MCF 10A (cell line): Measurements from ENCODE around the gene CYTH1. TPM values are rescaled to one million over a fixed set of nuclear protein-coding genes. Genes with fewer than 3 reads are reported as not detected.

Experiments used
- BruUV-seq: library from RNA; stranded (reverse); fragments of 400-500 nt; replicated peaks from 2 replicates; lab custom pipeline; 2021; lab: Mats Ljungman, UMichigan
- CTCF ChIA-PET: fragments of 300-600 bp; sonication (Branson Sonifier 250); formaldehyde crosslinking; extraction: SDS; loops from one replicate; lab custom pipeline; 2021; ENCODE audit warnings: antibody characterized with exemption, inconsistent platforms; lab: Yijun Ruan, JAX
- POLR2A ChIA-PET: fragments of 300-600, 350-650 bp; sonication (Branson Sonifier 250); formaldehyde crosslinking; extraction: SDS; loops from one replicate; lab custom pipeline; 2020; ENCODE audit warnings: antibody characterized with exemption, inconsistent platforms; lab: Yijun Ruan, JAX
- DNase-seq: peaks from one replicate; pipeline ENCODE4 v3.0.0-alpha.2; 2018; ENCODE audit not compliant: unreplicated experiment
- H3K27ac Mint-ChIP-seq: one replicate; pipeline ENCODE4 v1.8.0; 2022; ENCODE audit warnings: mild to moderate bottlenecking, low read depth, mixed read lengths; ENCODE audit not compliant: unreplicated experiment
- H3K27me3 Mint-ChIP-seq: one replicate; pipeline ENCODE4 v1.8.0; 2022; ENCODE audit warnings: mixed read lengths; ENCODE audit not compliant: insufficient read depth, unreplicated experiment
- H3K36me3 Mint-ChIP-seq: one replicate; pipeline ENCODE4 v1.8.0; 2022; ENCODE audit warnings: mild to moderate bottlenecking, moderate library complexity, mixed read lengths; ENCODE audit not compliant: insufficient read depth, unreplicated experiment
- H3K4me1 Mint-ChIP-seq: one replicate; pipeline ENCODE4 v1.8.0; 2022; ENCODE audit warnings: mixed read lengths; ENCODE audit not compliant: insufficient read depth, unreplicated experiment
- H3K4me3 Mint-ChIP-seq: one replicate; pipeline ENCODE4 v1.8.0; 2022; ENCODE audit warnings: mild to moderate bottlenecking, moderate library complexity, mixed read lengths; ENCODE audit not compliant: unreplicated experiment
- H3K9me3 Mint-ChIP-seq: one replicate; pipeline ENCODE4 v1.8.0; 2022; ENCODE audit warnings: mixed read lengths; ENCODE audit not compliant: unreplicated experiment
- intact Hi-C: fragments of 100-400 bp; cut with micrococcal nuclease; formaldehyde crosslinking; loops from 2 replicates; pipeline ENCODE4 v1.14.1; 2022
- total RNA-seq: library from RNA; stranded (reverse); gene quantifications from 2 replicates; pipeline ENCODE4 v1.2.3, GENCODE V29; 2022
- TF ChIP-seq, protein P1 (sequence below): fragments of 200-600 bp; IDR thresholded peaks from one replicate; pipeline ENCODE4 v1.8.0; 2022; ENCODE audit warnings: antibody characterized with exemption, mild to moderate bottlenecking; ENCODE audit not compliant: unreplicated experiment

The CYTH1 gene
- total RNA-seq, 1 experiment from 2014 or later: 38.5 TPM

DNA sequence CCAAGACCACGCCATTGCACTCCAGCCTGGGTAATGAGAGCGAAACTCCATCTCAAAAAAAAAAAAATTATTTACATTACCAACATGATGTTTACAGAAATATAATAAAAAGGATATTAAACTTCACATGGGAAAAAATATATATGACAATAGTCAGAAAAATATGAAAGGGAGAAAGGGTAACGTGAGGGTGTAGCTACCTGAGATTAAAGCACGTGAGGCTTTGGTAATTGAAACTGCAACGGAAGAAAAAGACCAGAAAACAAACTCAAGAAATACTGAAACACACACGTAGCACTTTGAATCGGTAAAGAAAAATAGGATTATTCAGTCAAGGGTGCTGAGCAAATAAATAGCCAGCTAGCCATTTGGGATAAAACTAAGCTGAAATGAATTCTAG, 53.6 kb downstream of the CYTH1 start:
- Mint-ChIP-seq H3K27ac (no peak overlapping the region), H3K36me3 (peaks cover 6% of the 10 kb centered on the region), H3K4me1 (peaks cover 34% of the 10 kb centered on the region), H3K4me3 (no peak overlapping the region), H3K27me3 (no peaks in the 10 kb centered on the region), H3K9me3 (no peaks in the 10 kb centered on the region)
- POLR2A ChIA-PET: interaction anchor here (2.0 kb wide), 1 partner anchor 10 kb away, joined by 13 read pairs; no protein-coding TSS in a partner anchor
- CTCF ChIA-PET: interaction anchor here (1.3 kb wide), 1 partner anchor 20 kb away, joined by 4 read pairs; no protein-coding TSS in a partner anchor
- DNase-seq: no peak
- BruUV-seq: no TSS peak
- TF ChIP-seq, protein P1, sequence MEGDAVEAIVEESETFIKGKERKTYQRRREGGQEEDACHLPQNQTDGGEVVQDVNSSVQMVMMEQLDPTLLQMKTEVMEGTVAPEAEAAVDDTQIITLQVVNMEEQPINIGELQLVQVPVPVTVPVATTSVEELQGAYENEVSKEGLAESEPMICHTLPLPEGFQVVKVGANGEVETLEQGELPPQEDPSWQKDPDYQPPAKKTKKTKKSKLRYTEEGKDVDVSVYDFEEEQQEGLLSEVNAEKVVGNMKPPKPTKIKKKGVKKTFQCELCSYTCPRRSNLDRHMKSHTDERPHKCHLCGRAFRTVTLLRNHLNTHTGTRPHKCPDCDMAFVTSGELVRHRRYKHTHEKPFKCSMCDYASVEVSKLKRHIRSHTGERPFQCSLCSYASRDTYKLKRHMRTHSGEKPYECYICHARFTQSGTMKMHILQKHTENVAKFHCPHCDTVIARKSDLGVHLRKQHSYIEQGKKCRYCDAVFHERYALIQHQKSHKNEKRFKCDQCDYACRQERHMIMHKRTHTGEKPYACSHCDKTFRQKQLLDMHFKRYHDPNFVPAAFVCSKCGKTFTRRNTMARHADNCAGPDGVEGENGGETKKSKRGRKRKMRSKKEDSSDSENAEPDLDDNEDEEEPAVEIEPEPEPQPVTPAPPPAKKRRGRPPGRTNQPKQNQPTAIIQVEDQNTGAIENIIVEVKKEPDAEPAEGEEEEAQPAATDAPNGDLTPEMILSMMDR: no peak
- intact Hi-C loops: no loop called here

DNA sequence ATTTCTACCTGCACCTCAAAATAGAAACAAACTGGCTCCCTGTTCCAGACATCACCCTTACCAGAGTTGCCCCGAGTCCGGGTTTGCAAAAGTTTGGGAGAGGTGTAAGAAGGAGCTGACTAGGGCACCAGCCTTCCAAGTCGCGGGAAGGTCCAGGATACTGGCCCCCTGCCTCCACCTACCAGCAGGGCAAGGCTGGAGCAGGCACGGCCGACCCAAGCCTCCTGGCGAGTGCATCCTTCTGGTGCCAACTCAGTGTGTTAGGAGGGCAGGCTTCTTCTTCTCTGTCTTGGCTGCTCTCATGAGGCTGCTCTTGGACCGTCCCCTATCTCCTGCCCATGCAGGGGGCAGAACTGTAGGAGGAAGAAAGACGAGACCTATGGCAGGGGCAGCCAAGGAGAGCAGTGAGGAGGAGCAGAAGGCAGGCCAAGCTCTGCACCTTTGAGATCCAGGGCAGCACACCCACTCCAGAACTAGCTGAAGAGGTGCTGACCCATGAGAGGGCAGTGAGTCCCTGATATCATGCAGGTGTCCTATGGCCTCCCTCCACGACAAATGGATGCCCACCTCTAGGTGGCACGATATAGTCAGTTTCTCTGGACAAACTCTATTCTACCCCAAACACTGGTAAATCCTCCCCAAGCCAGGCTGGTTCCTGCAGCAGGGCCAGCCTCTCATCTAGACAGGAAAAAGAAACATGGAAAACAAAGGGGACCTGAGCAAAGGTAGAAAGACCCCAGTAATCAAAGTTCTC, 54.4 kb downstream of the CYTH1 start:
- ChIA-PET POLR2A (interaction anchor here (3.4 kb wide), 1 partner anchor 8 kb away, joined by 25 read pairs; no protein-coding TSS in a partner anchor), CTCF (interaction anchor here (1.3 kb wide), 1 partner anchor 19 kb away, joined by 4 read pairs; no protein-coding TSS in a partner anchor)
- Mint-ChIP-seq H3K27ac (no peak overlapping the region), H3K36me3 (peaks cover 6% of the 10 kb centered on the region), H3K4me1 (peaks cover 31% of the 10 kb centered on the region), H3K27me3 (no peaks in the 10 kb centered on the region), H3K4me3 (no peak overlapping the region), H3K9me3 (no peaks in the 10 kb centered on the region)
- intact Hi-C loops: no loop called here
- BruUV-seq: no TSS peak
- DNase-seq: no peak
- TF ChIP-seq, protein P1: no peak

DNA sequence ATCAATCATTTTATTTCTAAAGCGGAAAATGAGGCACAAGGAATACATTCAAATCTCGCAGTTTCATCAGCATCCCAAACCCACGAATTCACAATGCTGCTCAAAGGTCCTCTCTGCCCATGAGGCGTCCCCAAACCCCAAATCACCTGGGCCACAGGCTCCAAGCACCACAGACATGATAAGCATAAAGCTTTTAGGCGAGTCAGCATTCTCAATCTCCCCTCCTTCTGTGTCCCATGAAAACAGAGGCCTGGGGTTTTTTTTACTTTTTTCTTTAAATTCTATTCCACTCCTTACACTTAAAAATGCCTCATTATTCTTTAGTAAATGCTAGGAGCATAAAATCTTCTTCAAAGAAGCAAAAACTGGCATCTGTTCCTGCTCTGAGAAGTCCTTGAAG, 55.0 kb downstream of the CYTH1 start:
- no peak for DNase-seq
- Mint-ChIP-seq H3K4me3 (no peak overlapping the region), H3K27me3 (no peaks in the 10 kb centered on the region), H3K27ac (no peak overlapping the region), H3K36me3 (peaks cover 6% of the 10 kb centered on the region), H3K9me3 (no peaks in the 10 kb centered on the region), H3K4me1 (peaks cover 31% of the 10 kb centered on the region)
- intact Hi-C loops: no loop called here
- ChIA-PET CTCF (interaction anchor here (0.6 to 0.8 kb wide), 3 partner anchors 8 to 439 kb away, joined by 3 to 5 read pairs (median 3); no protein-coding TSS in a partner anchor), POLR2A (interaction anchor here (3.4 kb wide), 1 partner anchor 9 kb away, joined by 25 read pairs; no protein-coding TSS in a partner anchor)
- BruUV-seq: no TSS peak
- TF ChIP-seq, protein P1: no peak

DNA sequence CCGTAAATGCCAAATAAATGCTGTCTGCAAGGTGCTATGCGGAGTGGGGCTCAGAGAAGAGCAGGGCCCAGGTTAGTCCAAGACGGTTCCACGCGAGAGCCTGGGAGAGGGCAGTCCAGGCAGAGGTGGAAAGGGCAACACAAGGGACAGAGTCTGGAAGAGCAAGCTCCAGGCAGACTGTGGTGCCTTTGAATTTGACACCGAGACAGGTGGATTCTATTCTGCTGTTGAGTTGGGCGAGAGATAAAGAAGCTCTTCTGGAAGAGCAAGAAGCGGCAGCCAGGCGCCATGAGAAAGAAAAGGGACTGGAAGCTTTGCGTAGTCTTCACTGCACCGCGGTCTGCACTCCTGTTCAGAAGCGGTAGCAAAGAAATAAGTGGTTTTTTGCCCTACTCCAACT, 55.6 kb downstream of the CYTH1 start:
- peaks cover 6% of the 10 kb centered on the region for H3K36me3 Mint-ChIP-seq
- H3K27me3 Mint-ChIP-seq: no peaks in the 10 kb centered on the region
- POLR2A ChIA-PET: interaction anchor here (3.4 kb wide), 1 partner anchor 9 kb away, joined by 25 read pairs; no protein-coding TSS in a partner anchor
- H3K4me3 Mint-ChIP-seq: no peak overlapping the region
- CTCF ChIA-PET: interaction anchor here (0.6 to 1.6 kb wide), 5 partner anchors 8 to 439 kb away, joined by 3 to 5 read pairs (median 4); no protein-coding TSS in a partner anchor
- no peak for DNase-seq
- no peak overlapping the region for H3K27ac Mint-ChIP-seq
- TF ChIP-seq, protein P1: no peak
- peaks cover 31% of the 10 kb centered on the region for H3K4me1 Mint-ChIP-seq
- no peaks in the 10 kb centered on the region for H3K9me3 Mint-ChIP-seq
- BruUV-seq: no TSS peak
- intact Hi-C loops: no loop called here
